GM12864 (cell line): Measurements from ENCODE around the gene TTYH2.
A peak's percentile ranks its signal among the peaks of the same experiment; 100 is the strongest.

Source experiments
- DNase-seq: peaks from one replicate; pipeline ENCODE4 v3.0.0-alpha.2; 2011; ENCODE audit warnings: low read depth
- H3K4me3 ChIP-seq: 2 replicates; pipeline ENCODE4 v1.5.1; 2011; ENCODE audit warnings: mild to moderate bottlenecking, low read depth, low read length, control low read depth
- TF ChIP-seq, protein P1 (sequence below): IDR thresholded peaks from 2 replicates; pipeline ENCODE4 v1.5.1; 2011; ENCODE audit warnings: low read depth, mild to moderate bottlenecking, moderate library complexity, low read length, control low read depth, inconsistent platforms; ENCODE audit errors: missing control alignments

The TTYH2 gene

DNA sequence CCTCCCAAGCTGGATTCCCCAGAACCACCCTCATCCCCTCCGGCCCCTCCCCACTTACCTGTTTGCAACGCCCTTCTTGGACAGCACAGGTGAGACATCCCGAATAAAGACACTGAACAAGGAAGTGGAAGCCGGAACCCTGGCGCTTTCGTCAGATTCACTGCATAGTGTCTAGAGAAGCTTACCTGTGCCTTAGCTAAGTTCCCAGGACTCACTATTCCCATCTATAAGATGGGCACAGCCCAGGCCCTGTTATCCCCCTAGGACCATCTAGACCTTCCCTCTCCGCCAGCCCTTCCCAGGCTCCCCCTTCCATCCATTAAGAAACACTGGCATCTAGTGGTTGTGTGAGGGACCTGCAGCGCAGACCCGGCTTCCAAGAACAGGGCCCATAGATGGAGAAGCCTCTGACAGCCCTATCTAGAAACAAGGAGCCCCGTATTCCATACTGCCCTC, 36.8 kb upstream of the TTYH2 start:
- no peak overlapping the region for H3K4me3 ChIP-seq
- DNase-seq: peak; percentile 13

DNA sequence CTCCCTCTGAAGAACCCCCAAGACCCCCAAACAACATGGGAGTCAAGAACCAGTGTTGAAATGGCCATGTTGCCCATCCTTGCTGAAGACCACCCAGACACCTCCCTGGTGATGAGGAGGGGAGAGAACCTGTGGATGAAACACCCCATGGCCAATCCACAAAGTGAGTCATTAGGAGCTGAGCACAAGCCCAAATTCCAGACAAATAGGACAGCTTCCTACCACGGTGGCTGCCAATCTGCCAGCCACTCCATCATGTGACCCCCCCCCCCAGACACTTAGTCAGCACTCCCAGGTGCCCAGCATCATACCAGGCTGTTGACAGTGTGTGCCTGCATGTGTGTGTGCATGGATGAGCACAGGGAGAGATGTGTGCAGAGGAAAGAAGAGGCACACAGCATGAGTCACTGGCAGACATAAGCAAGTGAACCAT, 36.3 kb upstream of the TTYH2 start:
- DNase-seq: no peak
- TF ChIP-seq, protein P1, sequence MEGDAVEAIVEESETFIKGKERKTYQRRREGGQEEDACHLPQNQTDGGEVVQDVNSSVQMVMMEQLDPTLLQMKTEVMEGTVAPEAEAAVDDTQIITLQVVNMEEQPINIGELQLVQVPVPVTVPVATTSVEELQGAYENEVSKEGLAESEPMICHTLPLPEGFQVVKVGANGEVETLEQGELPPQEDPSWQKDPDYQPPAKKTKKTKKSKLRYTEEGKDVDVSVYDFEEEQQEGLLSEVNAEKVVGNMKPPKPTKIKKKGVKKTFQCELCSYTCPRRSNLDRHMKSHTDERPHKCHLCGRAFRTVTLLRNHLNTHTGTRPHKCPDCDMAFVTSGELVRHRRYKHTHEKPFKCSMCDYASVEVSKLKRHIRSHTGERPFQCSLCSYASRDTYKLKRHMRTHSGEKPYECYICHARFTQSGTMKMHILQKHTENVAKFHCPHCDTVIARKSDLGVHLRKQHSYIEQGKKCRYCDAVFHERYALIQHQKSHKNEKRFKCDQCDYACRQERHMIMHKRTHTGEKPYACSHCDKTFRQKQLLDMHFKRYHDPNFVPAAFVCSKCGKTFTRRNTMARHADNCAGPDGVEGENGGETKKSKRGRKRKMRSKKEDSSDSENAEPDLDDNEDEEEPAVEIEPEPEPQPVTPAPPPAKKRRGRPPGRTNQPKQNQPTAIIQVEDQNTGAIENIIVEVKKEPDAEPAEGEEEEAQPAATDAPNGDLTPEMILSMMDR: no peak
- H3K4me3 ChIP-seq: no peak overlapping the region

More for the DNA sequence above, 36.8 kb upstream of the TTYH2 start:
- TF ChIP-seq, protein P1: peak; percentile 86

DNA sequence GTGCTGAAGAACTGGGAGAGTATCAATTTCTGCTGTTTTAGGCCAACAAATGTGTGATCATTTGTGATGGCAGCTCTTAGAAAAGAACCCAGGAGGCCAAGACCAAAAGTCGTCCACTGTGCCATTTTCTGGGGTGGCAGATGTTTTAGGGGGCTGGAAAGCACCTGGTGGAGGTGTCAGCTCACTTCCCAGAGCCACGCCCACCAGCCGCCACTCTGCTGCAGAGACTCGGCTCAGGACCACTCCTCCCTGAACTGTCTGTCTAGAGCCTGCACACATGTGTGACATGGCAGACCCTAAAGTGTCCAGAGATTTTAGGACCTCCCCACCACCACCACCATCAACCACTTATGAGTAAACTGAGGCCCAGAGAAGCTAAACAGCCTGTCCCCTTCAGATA, 33.8 kb upstream of the TTYH2 start:
- TF ChIP-seq, protein P1: no peak
- no peak for DNase-seq
- no peak overlapping the region for H3K4me3 ChIP-seq

DNA sequence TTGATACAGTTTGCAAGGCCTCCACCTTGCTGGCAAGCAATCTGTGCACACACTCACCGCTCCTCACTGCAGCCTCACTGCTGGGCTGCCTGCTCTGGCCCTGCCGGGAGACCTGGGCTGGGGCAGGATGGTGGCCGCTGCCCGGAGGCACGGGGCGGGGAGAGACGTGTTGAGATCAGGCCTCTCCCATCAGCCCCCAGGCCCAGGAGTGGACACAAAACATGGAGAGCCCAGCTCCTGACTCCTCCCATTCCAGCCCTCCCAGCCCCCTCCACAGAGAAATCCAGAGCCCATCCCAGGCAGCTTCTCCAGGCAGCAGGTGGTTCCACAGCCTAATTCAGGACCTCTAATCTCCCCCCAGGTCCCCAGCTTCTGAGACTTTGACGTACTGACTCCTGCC, 33.0 kb upstream of the TTYH2 start:
- DNase-seq: no peak
- H3K4me3 ChIP-seq: no peak overlapping the region
- TF ChIP-seq, protein P1: no peak

DNA sequence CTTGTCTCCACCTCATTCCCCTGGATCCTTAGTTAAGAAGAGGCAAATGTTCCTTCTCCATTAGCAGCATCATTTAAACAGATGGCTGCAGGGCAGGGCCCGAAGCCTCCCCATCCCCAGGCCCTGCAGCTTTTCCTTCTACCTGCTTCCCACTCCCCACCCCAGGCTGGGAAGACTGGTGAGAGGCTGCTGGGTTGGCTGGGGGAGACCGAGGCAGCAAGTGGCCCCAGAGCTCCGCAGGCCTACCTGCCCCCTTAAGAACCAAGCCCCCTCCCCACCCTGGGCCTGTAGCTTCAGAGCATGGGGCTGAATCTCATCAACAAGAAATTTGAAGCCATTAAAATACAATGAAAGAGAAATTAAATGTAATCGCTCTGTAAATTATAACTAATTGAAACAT, 32.0 kb upstream of the TTYH2 start:
- no peak for DNase-seq
- H3K4me3 ChIP-seq: no peak overlapping the region
- TF ChIP-seq, protein P1: no peak

DNA sequence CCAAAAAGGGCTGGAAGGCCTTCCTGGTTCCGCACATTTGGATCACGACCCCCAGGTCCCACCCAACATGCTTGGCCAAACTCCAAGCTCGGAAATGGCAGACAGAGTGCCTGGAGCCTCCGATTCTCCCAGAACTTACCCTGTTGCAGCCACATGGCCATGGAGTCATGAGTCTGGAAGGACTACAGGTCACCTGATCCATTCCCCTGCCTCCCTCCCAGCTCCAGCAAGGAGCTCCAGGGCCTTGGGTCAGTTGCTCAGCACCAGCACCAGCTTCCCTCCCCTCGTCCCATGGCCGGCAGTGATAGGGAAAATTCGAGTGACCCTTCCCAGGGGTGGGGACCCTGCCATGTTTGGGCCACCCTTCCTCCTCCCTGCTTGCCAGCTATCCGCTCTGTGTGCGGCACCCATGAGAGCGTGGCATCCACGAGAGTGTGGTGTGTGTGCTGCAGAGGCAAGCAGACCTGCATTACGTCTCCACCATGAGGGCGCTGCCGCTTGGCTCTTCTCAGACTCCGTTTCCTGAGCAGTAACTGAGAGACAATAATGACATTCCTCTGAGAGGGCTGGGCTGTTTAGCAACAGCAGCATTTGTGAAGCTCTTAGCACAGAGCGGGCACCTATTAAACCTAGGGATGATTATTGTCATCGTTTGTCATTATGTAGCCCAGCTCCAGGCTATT, 31.2 kb upstream of the TTYH2 start:
- TF ChIP-seq, protein P1: no peak
- DNase-seq: no peak
- H3K4me3 ChIP-seq: no peak overlapping the region

DNA sequence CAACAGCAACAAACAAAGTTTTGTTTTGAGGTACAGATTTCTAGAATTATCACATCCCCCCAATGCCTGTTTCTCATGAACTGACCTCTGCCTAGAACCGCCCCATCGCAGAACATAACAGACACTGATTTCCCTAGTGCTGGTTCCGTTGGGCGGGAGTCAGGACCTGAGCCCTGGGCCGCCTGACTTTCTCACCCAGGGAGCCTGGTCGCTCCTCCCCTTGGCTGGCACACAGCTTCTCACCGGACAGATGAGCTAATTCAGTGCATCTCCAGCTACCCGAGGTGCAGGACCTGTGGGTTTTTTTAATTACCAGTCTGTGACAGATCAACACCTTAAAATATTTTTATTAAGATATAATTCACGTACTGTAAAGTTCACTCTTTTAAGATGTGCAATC, 30.0 kb upstream of the TTYH2 start:
- TF ChIP-seq, protein P1: no peak

More for the DNA sequence above, 30.0 kb upstream of the TTYH2 start:
- no peak for DNase-seq
- H3K4me3 ChIP-seq: no peak overlapping the region
